ENCODE results near the gene HLA-DMA.

The HLA-DMA gene

DNA sequence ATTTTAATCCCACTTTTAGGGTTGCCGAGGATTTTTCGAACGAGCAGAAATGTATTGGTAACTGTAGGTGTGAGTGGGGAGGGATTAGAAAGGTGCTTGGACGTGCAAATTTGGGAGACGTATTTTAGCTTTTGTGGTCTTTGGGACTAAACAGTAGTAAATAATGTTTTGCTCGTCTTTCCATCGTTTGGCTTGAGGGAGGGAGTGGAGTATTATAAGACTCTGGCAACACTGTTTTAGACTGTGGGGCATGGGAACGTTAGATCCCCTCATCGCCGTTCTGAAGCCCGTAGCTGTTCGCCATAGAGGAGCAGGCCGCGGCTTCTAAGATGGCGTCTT is 18.3 kb upstream of the HLA-DMA start:
- Histone ChIP-seq H3K36me3 (ENCODE audit: insufficient read depth, low read length) (peaks cover 37% of the 10 kb centered on the region), H3K9me3 (ENCODE audit: low read length) (no peaks in the 10 kb centered on the region), H3K4me3 (ENCODE audit: low read length) (peak overlapping the region; percentile 74), H3K4me1 (ENCODE audit: insufficient read depth, low read length) (peaks cover 27% of the 10 kb centered on the region), H3K27me3 (ENCODE audit: insufficient read depth, low read length) (no peaks in the 10 kb centered on the region), H2AFZ (ENCODE audit: low read depth, low read length) (no peak overlapping the region)

DNA sequence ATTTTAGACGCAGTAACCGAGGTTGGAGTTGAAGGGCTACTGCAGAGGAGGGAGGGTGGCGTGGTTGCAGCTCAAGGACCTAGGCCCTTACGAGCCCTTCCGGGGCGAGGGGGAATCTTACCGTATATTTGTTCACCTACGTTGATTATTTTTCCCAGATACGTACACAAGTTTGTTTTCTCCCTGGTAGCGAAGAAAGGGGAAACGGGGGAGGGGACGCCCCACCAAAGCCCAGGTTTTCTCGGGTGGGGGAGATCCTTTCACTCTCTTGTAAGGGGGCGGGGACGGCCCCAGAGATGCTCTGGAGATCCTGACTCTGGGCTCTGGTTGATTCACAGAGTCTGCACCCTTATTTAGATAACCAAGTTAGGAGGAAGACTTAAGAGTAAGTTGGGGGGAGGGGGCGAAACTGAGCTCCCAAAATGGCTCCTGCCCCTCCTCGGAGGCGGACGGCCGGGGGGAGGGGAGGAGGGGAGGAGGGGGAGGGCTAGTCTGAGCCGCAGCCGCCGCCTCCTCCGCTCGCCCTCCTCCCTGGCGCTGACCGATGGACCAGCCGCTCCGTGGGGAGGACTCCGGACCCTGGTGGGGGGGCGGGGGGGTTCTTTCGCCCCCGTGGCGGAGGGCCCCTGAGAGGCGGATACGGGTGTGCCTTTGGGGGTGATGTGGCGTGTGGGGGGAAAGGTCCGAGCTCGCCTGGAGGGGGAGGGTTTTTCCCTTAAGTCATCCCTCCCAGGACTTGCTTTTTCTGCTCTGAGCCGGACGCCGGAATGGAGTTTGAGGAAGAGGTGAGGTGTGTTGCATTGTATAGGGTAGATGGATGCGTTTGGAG is 17.7 kb upstream of the HLA-DMA start:
- no peaks in the 10 kb centered on the region for H3K27me3 ChIP-seq (ENCODE audit: insufficient read depth, low read length)
- H2AFZ ChIP-seq (ENCODE audit: low read depth, low read length), result no peak overlapping the region
- peaks cover 32% of the 10 kb centered on the region for H3K36me3 ChIP-seq (ENCODE audit: insufficient read depth, low read length)
- H3K4me1 ChIP-seq (ENCODE audit: insufficient read depth, low read length), result peaks cover 22% of the 10 kb centered on the region
- peak overlapping the region; percentile 74 for H3K4me3 ChIP-seq (ENCODE audit: low read length)
- no peaks in the 10 kb centered on the region for H3K9me3 ChIP-seq (ENCODE audit: low read length)

DNA sequence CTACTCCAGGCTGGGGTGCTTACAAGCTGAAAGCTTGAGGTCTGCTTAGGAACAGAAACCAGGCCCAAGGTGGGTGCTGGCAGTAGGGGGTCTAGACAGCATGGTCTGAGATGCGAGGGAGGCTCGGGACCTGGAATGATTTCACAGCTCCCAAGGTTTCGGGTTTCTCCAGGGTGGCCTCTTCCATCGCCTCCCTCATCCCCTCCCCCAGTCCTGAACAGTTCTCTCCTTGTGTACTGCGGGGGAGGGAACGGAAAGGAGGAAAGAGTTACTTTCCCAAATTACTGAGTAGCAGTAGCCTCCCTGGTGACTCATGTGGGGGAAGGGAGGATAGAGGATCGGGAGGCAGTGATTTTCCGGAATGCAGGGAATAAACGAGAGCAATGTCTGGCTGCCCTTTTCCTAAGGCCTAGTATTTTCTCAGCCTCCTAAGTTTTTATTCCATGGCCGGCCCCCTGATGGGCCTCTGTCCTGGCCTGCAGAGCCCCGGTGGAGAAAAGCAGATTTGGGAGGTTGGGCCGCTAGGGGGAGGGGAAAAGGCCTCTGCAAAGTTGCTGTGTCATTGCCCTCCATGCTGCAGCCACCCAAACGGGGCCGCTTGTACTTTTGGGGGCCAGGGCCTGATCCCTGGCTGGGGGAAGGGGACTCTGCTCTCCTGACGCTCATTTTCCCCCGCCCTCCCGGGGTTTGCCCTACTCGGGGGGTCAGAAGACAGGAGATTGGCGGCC is 17.0 kb upstream of the HLA-DMA start:
- Histone ChIP-seq H3K9me3 (ENCODE audit: low read length) (no peaks in the 10 kb centered on the region), H3K27me3 (ENCODE audit: insufficient read depth, low read length) (no peaks in the 10 kb centered on the region), H2AFZ (ENCODE audit: low read depth, low read length) (no peak overlapping the region), H3K4me1 (ENCODE audit: insufficient read depth, low read length) (peaks cover 14% of the 10 kb centered on the region), H3K4me3 (ENCODE audit: low read length) (peak overlapping the region; percentile 74), H3K36me3 (ENCODE audit: insufficient read depth, low read length) (peaks cover 24% of the 10 kb centered on the region)

DNA sequence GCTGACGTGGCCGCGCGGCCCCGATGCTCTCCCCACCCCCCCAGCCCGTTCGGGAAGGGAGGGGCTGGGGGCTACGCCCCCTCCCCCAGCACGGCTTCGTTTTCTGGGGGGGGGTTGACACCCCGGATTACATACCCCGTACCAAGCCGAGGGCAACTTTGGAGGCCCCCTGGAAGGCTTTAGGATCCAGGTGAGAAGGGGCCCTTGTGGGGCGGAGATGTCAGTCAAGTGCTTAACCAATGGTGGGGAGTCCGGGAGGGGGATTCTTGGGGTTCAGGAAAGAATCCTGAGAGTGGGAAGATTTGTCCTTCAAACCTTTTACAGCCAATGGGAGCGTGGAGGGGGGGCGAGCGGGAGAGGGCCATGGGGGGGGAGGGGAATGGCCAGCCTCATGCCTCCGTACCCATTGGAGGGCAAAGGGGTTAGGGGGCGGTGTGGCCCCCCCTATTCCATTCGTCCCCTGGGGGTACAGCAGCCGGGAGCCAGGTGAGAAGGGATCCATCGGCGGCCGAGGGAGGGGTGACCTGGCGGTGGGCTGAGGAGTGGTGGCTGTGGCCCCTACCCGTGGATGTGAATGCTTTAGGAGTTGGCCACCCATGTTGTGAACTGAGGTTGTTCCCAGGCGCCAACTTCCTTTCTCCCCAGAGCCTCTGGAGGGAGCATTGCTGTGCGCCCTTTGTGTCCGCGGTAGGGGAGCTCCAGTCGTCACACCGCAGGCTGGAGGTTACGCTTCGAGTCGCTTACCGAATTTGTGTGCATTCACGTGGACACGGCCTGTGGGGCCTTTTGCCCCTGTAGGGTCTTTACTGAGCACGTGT is 16.2 kb upstream of the HLA-DMA start:
- Histone ChIP-seq H2AFZ (ENCODE audit: low read depth, low read length) (no peak overlapping the region), H3K4me3 (ENCODE audit: low read length) (peak overlapping the region; percentile 74), H3K27me3 (ENCODE audit: insufficient read depth, low read length) (no peaks in the 10 kb centered on the region), H3K9me3 (ENCODE audit: low read length) (no peaks in the 10 kb centered on the region), H3K4me1 (ENCODE audit: insufficient read depth, low read length) (peaks cover 10% of the 10 kb centered on the region), H3K36me3 (ENCODE audit: insufficient read depth, low read length) (peaks cover 16% of the 10 kb centered on the region)

- no peaks in the 10 kb centered on the region for H3K9me3 ChIP-seq (ENCODE audit: low read length)
- H3K27me3 ChIP-seq (ENCODE audit: insufficient read depth, low read length), result no peaks in the 10 kb centered on the region
- peaks cover 10% of the 10 kb centered on the region for H3K4me1 ChIP-seq (ENCODE audit: insufficient read depth, low read length)
- peak within 1 kb of the TSS; percentile 78 for H2AFZ ChIP-seq (ENCODE audit: low read depth, low read length)
- H3K36me3 ChIP-seq (ENCODE audit: insufficient read depth, low read length), result peaks cover 10% of the 10 kb centered on the region
- peak within 1 kb of the TSS; percentile 74 for H3K4me3 ChIP-seq (ENCODE audit: low read length)
These were observed 15.4 kb upstream of the HLA-DMA start, which contains the start of gene BRD2 for GRCh38 chr6:32968093-32968866. BRD2 (plus strand) TSS chr6:32968594; CDS start chr6:32972899, 4,305 bp downstream.

- H3K4me1 ChIP-seq (ENCODE audit: insufficient read depth, low read length), result peaks cover 10% of the 10 kb centered on the region
- H3K27me3 ChIP-seq (ENCODE audit: insufficient read depth, low read length), result no peaks in the 10 kb centered on the region
- H3K4me3 ChIP-seq (ENCODE audit: low read length), result peak overlapping the region; percentile 74
- H3K9me3 ChIP-seq (ENCODE audit: low read length), result no peaks in the 10 kb centered on the region
- peak overlapping the region; percentile 78 for H2AFZ ChIP-seq (ENCODE audit: low read depth, low read length)
- H3K36me3 ChIP-seq (ENCODE audit: insufficient read depth, low read length), result peaks cover 1% of the 10 kb centered on the region
These were observed 14.5 kb upstream of the HLA-DMA start for GRCh38 chr6:32967151-32968091.

GRCh38 chr6:32964776-32965175 is 11.9 kb upstream of the HLA-DMA start:
- H3K4me3 ChIP-seq (ENCODE audit: low read length), result no peak overlapping the region
- H3K36me3 ChIP-seq (ENCODE audit: insufficient read depth, low read length), result no peaks in the 10 kb centered on the region
- H3K4me1 ChIP-seq (ENCODE audit: insufficient read depth, low read length), result peaks cover 10% of the 10 kb centered on the region
- no peak overlapping the region for H2AFZ ChIP-seq (ENCODE audit: low read depth, low read length)
- H3K27me3 ChIP-seq (ENCODE audit: insufficient read depth, low read length), result no peaks in the 10 kb centered on the region
- H3K9me3 ChIP-seq (ENCODE audit: low read length), result no peaks in the 10 kb centered on the region

DNA sequence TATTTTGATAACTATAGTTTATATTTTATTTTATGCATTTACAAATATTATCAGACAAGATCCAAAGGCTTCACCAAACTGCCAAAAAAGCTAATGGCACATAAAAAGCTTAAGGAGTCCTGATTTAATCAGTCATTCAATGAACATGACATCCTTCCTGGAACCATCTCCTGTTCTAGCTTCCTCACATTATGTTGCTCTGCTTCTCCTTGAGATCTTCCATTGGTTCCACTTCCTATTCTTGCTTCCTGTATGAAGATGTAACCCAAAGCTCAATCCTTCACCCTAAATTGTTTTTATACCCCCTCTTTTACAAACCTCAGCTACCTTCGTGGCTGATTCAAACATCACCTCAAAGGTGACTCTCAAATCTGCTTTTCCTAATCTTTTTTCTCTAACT is 11.0 kb upstream of the HLA-DMA start:
- Histone ChIP-seq H3K9me3 (ENCODE audit: low read length) (no peaks in the 10 kb centered on the region), H2AFZ (ENCODE audit: low read depth, low read length) (no peak overlapping the region), H3K27me3 (ENCODE audit: insufficient read depth, low read length) (no peaks in the 10 kb centered on the region), H3K4me3 (ENCODE audit: low read length) (no peak overlapping the region), H3K4me1 (ENCODE audit: insufficient read depth, low read length) (peaks cover 10% of the 10 kb centered on the region), H3K36me3 (ENCODE audit: insufficient read depth, low read length) (no peaks in the 10 kb centered on the region)

DNA sequence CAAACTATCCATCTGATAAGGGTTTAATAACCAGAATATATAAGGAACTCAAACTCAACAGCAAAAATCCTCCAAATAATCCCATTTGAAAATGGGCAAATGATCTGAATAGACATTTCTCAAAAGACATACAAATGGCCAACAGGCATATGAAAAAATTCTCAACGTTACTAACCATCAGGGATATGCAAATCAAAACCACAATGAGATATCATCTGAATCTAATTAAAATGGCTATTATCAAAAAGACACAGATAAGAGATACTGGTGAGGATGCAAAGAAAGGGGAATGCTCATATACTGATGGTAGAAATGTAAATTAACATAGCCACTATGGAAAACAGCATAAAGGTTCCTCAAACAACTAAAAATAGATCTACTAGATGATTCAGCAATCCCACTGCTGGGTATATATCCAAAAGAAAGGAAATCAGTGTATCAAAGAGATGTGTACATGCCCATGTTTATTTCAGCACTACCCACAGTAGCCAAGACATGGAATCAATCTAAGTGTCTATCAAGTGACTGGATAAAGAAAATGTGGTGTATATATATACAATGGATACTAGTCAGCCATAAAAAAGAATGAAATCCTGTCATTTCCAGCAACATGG is 9.4 kb upstream of the HLA-DMA start:
- H3K9me3 ChIP-seq (ENCODE audit: low read length), result no peaks in the 10 kb centered on the region
- H2AFZ ChIP-seq (ENCODE audit: low read depth, low read length), result no peak overlapping the region
- no peaks in the 10 kb centered on the region for H3K36me3 ChIP-seq (ENCODE audit: insufficient read depth, low read length)
- H3K27me3 ChIP-seq (ENCODE audit: insufficient read depth, low read length), result no peaks in the 10 kb centered on the region
- no peak overlapping the region for H3K4me3 ChIP-seq (ENCODE audit: low read length)
- peaks cover 4% of the 10 kb centered on the region for H3K4me1 ChIP-seq (ENCODE audit: insufficient read depth, low read length)

DNA sequence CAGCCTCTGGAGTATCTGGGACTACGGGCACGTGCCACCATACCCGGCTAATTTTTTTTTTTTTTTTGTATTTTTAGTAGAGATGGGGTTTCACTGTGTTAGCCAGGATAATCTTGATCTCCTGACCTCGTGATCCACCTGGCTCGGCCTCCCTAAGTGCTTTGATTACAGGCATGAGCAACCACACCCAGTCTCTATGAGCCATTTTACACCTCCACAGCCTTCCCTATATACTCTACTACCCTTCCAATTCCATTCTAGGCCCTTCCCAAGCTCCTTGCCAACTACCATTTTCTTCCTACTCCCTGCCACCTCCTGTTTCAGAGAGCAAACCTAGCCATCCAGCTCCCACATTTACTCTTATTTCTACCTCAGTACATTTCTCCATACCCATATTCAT is 7.7 kb upstream of the HLA-DMA start:
- H2AFZ ChIP-seq (ENCODE audit: low read depth, low read length), result no peak overlapping the region
- no peaks in the 10 kb centered on the region for H3K36me3 ChIP-seq (ENCODE audit: insufficient read depth, low read length)
- no peaks in the 10 kb centered on the region for H3K9me3 ChIP-seq (ENCODE audit: low read length)
- no peaks in the 10 kb centered on the region for H3K27me3 ChIP-seq (ENCODE audit: insufficient read depth, low read length)
- no peak overlapping the region for H3K4me3 ChIP-seq (ENCODE audit: low read length)
- H3K4me1 ChIP-seq (ENCODE audit: insufficient read depth, low read length), result no peaks in the 10 kb centered on the region

- Histone ChIP-seq H3K4me1 (ENCODE audit: insufficient read depth, low read length) (no peaks in the 10 kb centered on the region), H3K36me3 (ENCODE audit: insufficient read depth, low read length) (no peaks in the 10 kb centered on the region), H3K9me3 (ENCODE audit: low read length) (no peaks in the 10 kb centered on the region), H3K4me3 (ENCODE audit: low read length) (no peak overlapping the region), H2AFZ (ENCODE audit: low read depth, low read length) (no peak overlapping the region), H3K27me3 (ENCODE audit: insufficient read depth, low read length) (no peaks in the 10 kb centered on the region)
These were observed 3.3 kb upstream of the HLA-DMA start for GRCh38 chr6:32956176-32956575.

Measured in neuron (in vitro differentiated cells).